HG02885 (cell line): ENCODE results near the gene MRPL23.

ENCODE experiments used
- ATAC-seq: cut with Tn5 transposase; IDR thresholded peaks from one replicate; pipeline ENCODE4 v1.9.1; 2021; ENCODE audit warnings: mild to moderate bottlenecking; ENCODE audit not compliant: unreplicated experiment, poor library complexity

The MRPL23 gene

DNA sequence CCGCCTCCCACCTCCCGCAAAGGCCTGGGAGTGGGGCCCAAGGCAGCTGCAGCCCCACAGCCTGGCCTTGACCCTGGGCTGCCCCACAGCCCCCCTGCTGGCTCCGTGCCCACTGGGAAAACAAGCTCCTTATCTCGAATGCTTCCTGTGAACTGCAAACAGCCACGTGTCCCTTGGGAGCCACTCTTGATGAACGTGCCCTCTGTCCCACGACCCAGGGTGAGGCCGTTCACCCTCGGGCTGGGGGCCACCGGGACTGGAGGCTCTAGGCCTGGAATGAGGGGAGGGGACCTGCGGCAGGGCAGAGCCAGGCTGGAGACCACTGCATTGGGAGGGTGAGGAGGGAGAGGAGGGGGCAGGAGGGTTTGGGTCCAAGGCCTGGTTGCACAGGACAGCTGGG, 41.0 kb downstream of the MRPL23 start:
- ATAC-seq, result no peak

DNA sequence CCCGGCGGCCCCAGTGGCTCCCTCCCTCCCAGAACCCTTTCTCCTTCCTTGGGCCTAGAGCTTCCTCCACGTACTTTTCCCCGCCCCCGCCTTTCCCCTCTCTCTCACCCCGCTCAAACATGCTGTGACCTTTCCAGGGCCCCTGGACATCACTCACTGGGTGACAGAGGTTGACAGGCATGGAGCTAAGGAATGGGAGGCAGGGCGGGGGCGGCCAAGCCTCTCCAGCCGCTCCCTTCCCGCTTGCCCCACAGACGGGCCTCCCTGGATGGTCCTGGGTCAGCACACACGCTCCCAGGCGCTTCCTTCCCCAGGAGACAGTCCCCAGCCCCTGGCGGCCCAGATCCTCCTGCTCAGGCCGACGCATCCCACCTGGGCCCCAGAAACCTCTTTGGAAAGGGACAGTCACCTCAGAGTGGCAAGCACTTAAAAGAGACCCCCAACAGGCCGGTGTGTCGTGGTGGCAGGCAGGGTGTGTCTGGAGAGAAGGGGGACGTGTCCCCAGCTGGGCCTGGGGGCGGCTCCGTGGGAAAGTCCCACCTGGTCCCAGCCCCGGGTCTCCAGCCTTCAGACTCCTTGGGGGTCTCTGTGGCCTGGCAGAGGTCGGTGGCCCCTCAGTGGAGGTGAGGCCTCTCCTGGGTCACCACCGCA, 41.7 kb downstream of the MRPL23 start:
- no peak for ATAC-seq

- ATAC-seq, result no peak
These were observed 42.8 kb downstream of the MRPL23 start for GRCh38 chr11:1989953-1990352.

DNA sequence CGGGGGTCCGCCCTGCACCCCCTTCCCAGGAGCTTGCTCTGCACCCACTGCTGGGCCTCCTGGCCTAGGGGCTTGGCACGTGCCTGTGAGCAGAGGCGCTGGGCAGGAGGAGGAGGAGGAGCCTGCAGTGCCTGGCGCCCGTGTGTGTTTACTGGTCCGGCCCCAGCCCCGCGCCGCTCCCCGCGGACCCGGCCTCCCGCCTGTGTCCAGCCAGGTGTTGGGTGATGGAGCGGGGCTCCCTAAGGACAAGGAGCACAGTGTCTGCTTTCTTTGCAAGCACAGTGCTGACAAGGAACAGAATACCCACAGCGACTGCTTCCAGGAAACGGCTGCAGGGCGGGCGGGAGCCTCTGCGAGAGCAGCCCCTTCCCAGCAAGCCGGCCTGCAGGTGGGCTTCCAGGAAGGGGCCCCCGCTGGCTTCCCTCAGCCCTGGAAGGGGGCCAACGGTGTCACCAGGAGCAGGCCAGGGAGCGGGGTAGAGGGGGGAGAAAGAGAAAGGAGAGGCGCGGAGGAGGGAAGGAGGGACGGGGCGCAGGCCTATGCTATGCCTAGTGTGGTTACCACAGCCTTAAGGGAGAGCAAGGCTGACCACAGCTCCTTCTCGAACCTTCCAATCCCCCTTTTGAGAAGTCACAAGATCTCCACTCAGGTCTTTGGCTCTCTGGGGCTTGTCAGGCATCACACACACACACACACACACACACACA, 43.9 kb downstream of the MRPL23 start:
- no peak for ATAC-seq

- ATAC-seq, result no peak
These were observed 45.0 kb downstream of the MRPL23 start for GRCh38 chr11:1992111-1992510.

GRCh38 chr11:1994121-1994520, 47.0 kb downstream of the MRPL23 start:
- no peak for ATAC-seq

DNA sequence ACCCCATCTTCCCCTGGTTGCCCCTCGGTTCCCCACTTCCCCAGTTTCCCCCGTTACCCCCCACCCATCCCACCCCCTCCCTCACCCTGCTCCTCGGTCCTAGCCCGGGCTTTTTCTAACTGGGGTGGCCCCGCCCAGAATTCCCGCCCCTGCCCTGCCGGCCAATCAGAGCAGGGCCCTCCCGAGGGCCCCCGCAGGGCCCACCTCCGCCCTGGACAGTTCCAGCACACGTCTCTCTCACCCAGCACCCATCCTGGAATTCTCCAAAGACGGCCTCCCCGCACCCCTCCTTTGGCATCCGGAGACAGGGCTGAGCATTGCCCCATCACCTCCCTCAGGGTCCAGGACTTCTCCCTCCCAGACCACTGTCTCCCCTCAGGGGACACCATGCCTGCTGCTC, 50.6 kb downstream of the MRPL23 start, which contains the start of gene H19:
Gene H19, minus strand, starts transcription at position 88 of the 400 bp plus-strand sequence.
- no peak for ATAC-seq

- ATAC-seq, result no peak
These were observed 51.2 kb downstream of the MRPL23 start for GRCh38 chr11:1998290-1998689.

- ATAC-seq, result no peak
These were observed 51.7 kb downstream of the MRPL23 start for GRCh38 chr11:1998861-1999260.

DNA sequence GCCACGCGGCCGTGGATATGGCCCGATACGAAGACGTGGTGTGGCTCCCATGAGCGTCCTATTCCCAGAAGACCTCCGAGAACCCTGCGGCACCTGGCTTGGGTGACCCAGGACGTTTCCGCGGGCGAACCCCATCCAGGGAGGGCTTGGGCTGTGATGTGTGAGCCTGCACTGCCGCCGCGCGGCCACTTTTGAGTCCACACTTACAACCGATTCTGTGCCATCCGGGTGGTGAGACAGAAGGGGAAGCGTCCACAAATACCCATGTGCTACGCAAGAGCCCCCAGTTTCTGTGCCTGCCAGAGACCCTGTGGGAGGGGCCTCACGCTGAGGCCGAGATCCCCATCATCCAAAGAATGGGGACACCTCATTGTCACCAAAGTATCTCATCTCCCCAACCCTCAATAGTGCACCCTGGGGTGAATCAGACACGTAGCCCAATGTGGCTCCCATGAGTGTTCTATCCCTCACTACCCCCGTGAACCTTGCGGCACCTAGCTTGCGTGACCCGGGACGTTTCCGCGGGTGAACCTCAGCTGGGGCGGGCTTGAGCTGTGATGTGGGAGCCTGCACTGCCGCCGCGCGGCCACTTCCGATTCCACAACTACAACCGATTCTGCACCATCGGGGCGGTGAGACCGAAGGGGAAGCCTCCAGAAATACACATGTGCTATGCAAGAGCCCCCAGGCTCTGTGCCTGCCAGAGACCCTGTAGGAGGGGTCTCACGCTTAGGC, 55.1 kb downstream of the MRPL23 start:
- no peak for ATAC-seq

DNA sequence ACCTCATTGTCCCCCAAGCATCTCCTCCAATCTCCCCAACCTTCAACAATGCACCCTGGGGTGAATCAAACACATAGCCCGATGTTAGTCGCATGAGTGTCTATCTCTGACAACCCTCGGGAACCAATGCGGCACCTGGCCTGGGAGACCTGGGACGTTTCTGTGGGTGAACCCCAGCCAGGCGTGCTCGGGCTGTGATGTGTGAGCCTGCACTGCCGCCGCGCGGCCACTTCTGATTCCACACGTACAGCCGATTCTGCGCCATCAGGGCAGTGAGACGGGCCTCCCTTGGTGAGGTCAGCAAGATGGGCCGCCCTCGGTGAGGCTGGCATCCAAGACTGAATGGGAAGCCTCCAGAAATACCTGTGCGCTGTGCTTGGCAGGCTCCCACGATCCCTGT, 55.7 kb downstream of the MRPL23 start:
- ATAC-seq, result no peak

- no peak for ATAC-seq
These were observed 57.3 kb downstream of the MRPL23 start for GRCh38 chr11:2004466-2004865.
